HL-60 (cell line): Measurements from ENCODE around the gene SPON1.
"Not testable (repeated sequence)": the region's sequence is repeated elsewhere in the genome, so short reads cannot be mapped to it uniquely, and the experiment has no call there.

Experiments used
- CTCF ChIP-seq: IDR thresholded peaks from one replicate; pipeline ENCODE4 v1.5.1; 2011; ENCODE audit warnings: low read length, control low read depth, inconsistent platforms; ENCODE audit not compliant: insufficient read depth
- GABPA ChIP-seq: IDR thresholded peaks from 2 replicates; pipeline ENCODE4 v1.6.1; 2012; ENCODE audit warnings: low read depth
- POLR2AphosphoS5 ChIP-seq: IDR thresholded peaks from 2 replicates; pipeline ENCODE4 v1.6.1; 2012; ENCODE audit warnings: low read depth
- REST ChIP-seq: IDR thresholded peaks from 2 replicates; pipeline ENCODE4 v1.6.1; 2012; ENCODE audit warnings: low read depth; ENCODE audit not compliant: insufficient replicate concordance
- SPI1 ChIP-seq: IDR thresholded peaks from 2 replicates; pipeline ENCODE4 v1.6.1; 2012; ENCODE audit warnings: low read depth, mild to moderate bottlenecking, borderline replicate concordance

GRCh38 chr11:13938829-13939228 lies 23.7 kb upstream of the SPON1 start:
- TF ChIP-seq CTCF, POLR2AphosphoS5, REST, SPI1, GABPA: not testable (repeated sequence)
